ENCODE data around the gene MBNL2.

GRCh38 chr13:97392020-97392419 is 169.9 kb downstream of the MBNL2 start:
- no peak for TF ChIP-seq CTCF (conservative IDR thresholded peaks at IDR 0.05; ENCODE audit: low read depth in 2 of 2)
- TF ChIP-seq EZH2phosphoT487 (IDR thresholded peaks at IDR 0.05; ENCODE audit: unreplicated experiment), result no peak
- TF ChIP-seq EZH2 (IDR thresholded peaks at IDR 0.05; ENCODE audit: low read depth, unreplicated experiment), result no peak
- no peak for TF ChIP-seq CREB1 (CRISPR knock-in tag; IDR thresholded peaks at IDR 0.05; ENCODE audit: low read depth)
- TF ChIP-seq POLR2AphosphoS5 (IDR thresholded peaks at IDR 0.05; ENCODE audit: low read depth), result no peak
- TF ChIP-seq NANOG (IDR thresholded peaks at IDR 0.05; ENCODE audit: borderline replicate concordance), result no peak
- no peak for TF ChIP-seq ZNF462 (CRISPR knock-in tag; IDR thresholded peaks at IDR 0.05)
- no peak for TF ChIP-seq JUNB (IDR thresholded peaks at IDR 0.05; ENCODE audit: unreplicated experiment)
